RWPE2 (cell line): ENCODE results near the gene RBM10.

Experiments used
- ATAC-seq: fragments of 200-7000 bp; cut with Tn5 transposase; 3 replicates; pipeline ENCODE4 v1.9.1; 2021; ENCODE audit warnings: low read depth
- DNase-seq: peaks from one replicate; pipeline ENCODE4 v3.0.0-alpha.2; 2020; ENCODE audit warnings: low spot score
- H3K27ac ChIP-seq: fragments of 450-650 bp; 2 replicates; pipeline ENCODE4 v1.5.1; 2017; ENCODE audit warnings: mild to moderate bottlenecking; ENCODE audit not compliant: poor library complexity, severe bottlenecking
- H3K27me3 ChIP-seq: fragments of 250-450 bp; sonication (Bioruptor Pico); 2 replicates; pipeline ENCODE4 v1.5.1; 2021; ENCODE audit warnings: mild to moderate bottlenecking, moderate library complexity; ENCODE audit not compliant: insufficient read depth, poor library complexity, severe bottlenecking
- H3K36me3 ChIP-seq: fragments of 250-450 bp; sonication (Bioruptor Pico); 2 replicates; pipeline ENCODE4 v1.5.1; 2020; ENCODE audit warnings: low read depth, mild to moderate bottlenecking, moderate library complexity
- H3K4me1 ChIP-seq: fragments of 250-450 bp; sonication (Bioruptor Pico); 2 replicates; pipeline ENCODE4 v1.5.1; 2021; ENCODE audit warnings: mild to moderate bottlenecking, moderate library complexity; ENCODE audit not compliant: insufficient read depth, poor library complexity, severe bottlenecking
- H3K4me3 ChIP-seq: fragments of 250-450 bp; sonication (Bioruptor Pico); 2 replicates; pipeline ENCODE4 v1.5.1; 2021; ENCODE audit warnings: mild to moderate bottlenecking, moderate library complexity; ENCODE audit not compliant: severe bottlenecking
- H3K9me3 ChIP-seq: fragments of 250-450 bp; sonication (Bioruptor Pico); 2 replicates; pipeline ENCODE4 v1.5.1; 2021; ENCODE audit warnings: mild to moderate bottlenecking, moderate library complexity; ENCODE audit not compliant: severe bottlenecking
- TF ChIP-seq, protein P1 (sequence below): fragments of 450-650 bp; IDR thresholded peaks from one replicate; pipeline ENCODE4 v1.5.1; 2017; ENCODE audit warnings: mild to moderate bottlenecking, moderate library complexity; ENCODE audit not compliant: poor library complexity, severe bottlenecking

Gene RBM10

DNA sequence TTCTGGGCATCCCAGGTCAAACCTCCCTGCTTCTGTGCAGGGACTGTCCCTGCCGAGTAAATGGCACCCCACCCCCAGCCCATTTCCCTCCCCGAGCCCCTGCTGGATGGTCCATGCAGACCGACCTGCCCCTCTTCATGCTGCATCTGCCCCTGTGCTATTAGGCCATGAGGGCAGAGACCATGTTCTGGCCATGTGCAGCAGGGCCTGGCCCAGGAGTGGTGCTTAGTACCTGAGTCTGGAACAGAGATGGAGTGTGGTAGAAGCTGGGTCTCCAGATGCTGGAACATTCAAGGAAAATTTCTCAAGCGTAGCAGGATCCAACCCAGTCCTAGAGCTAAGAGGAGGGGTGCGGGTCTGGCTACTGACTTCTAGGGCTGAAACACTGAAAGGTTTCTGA is 33.3 kb downstream of the RBM10 start:
- DNase-seq (no peak), ATAC-seq (no peak)
- TF ChIP-seq, protein P1, sequence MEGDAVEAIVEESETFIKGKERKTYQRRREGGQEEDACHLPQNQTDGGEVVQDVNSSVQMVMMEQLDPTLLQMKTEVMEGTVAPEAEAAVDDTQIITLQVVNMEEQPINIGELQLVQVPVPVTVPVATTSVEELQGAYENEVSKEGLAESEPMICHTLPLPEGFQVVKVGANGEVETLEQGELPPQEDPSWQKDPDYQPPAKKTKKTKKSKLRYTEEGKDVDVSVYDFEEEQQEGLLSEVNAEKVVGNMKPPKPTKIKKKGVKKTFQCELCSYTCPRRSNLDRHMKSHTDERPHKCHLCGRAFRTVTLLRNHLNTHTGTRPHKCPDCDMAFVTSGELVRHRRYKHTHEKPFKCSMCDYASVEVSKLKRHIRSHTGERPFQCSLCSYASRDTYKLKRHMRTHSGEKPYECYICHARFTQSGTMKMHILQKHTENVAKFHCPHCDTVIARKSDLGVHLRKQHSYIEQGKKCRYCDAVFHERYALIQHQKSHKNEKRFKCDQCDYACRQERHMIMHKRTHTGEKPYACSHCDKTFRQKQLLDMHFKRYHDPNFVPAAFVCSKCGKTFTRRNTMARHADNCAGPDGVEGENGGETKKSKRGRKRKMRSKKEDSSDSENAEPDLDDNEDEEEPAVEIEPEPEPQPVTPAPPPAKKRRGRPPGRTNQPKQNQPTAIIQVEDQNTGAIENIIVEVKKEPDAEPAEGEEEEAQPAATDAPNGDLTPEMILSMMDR, result no peak
- Histone ChIP-seq H3K27ac (peak overlapping the region; percentile 26), H3K9me3 (no peaks in the 10 kb centered on the region), H3K4me3 (no peak overlapping the region), H3K4me1 (no peaks in the 10 kb centered on the region), H3K27me3 (no peaks in the 10 kb centered on the region), H3K36me3 (peaks cover 19% of the 10 kb centered on the region)

DNA sequence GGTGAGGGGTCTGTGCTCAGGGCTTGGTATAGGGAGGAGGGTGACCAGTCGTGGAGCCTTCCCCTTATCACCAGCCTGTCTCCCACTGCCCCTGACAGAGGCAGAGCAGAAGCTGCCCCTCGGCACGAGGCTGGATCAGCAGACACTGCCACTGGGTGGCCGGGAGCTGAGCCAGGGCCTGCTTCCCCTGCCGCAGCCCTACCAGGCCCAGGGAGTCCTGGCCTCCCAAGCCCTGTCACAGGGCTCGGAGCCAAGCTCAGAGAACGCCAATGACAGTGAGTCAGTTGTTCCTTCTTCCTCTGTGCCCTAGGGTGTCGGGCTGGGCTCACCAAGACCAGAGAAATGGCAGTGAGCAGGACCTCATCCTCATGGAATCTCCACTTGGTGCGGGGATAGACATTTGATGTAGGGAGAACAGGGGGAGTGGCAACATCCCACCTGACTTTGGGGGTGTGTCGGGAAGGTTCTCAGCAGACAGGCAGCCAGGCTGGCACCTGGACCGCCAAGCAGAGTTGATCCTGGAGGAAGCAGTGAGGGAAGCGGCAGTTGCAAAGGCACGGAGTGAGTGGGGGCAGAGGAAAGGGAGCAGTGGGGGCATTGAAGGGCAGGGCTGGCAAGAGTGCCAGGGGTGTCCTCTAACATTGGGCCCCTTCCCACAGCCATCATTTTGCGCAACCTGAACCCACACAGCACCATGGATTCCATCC is 34.4 kb downstream of the RBM10 start:
- Histone ChIP-seq H3K27ac (peak overlapping the region; percentile 26), H3K27me3 (no peaks in the 10 kb centered on the region), H3K36me3 (peaks cover 19% of the 10 kb centered on the region), H3K9me3 (no peaks in the 10 kb centered on the region), H3K4me1 (no peaks in the 10 kb centered on the region), H3K4me3 (no peak overlapping the region)
- TF ChIP-seq, protein P1, result no peak
- DNase-seq (no peak), ATAC-seq (peak; percentile 44; the same call in 2 of the 3 replicates)

DNA sequence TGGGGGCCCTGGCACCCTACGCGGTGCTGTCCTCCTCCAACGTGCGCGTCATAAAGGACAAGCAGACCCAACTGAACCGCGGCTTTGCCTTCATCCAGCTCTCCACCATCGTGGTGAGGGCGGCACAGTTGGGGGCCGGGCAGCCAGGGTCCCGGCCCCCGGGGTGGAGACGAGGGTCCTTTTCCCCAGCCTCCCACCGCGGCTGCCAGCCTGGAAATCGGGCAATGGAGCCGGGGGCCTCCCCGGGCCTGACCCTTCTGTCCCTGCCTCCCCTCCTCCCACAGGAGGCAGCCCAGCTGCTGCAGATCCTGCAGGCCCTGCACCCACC is 34.9 kb downstream of the RBM10 start:
- Histone ChIP-seq H3K27ac (no peak overlapping the region), H3K36me3 (peaks cover 19% of the 10 kb centered on the region), H3K4me3 (no peak overlapping the region), H3K27me3 (no peaks in the 10 kb centered on the region), H3K9me3 (no peaks in the 10 kb centered on the region), H3K4me1 (no peaks in the 10 kb centered on the region)
- ATAC-seq (no peak), DNase-seq (no peak)
- TF ChIP-seq, protein P1, result no peak

DNA sequence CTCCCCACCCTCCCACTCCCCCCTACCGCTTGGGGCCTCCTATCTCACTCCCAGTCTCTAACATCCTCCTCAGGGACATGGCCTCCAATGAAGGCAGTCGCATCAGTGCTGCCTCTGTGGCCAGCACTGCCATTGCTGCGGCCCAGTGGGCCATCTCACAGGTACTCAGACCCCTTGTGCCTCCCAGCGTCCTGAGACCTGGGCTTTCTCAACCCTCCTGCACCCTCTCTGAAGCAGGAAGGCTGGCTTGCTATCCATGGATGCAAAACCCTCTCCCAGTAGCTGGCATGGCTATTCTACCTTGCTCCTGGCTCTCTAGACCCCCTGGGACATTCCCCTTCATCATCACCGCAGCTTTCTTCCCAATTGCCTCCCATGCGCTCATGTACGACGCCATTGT is 35.3 kb downstream of the RBM10 start:
- H3K36me3 ChIP-seq, result peaks cover 19% of the 10 kb centered on the region
- TF ChIP-seq, protein P1, result no peak
- DNase-seq (no peak), ATAC-seq (no peak)
- no peak overlapping the region for H3K4me3 ChIP-seq
- H3K27ac ChIP-seq, result no peak overlapping the region
- no peaks in the 10 kb centered on the region for H3K9me3 ChIP-seq
- no peaks in the 10 kb centered on the region for H3K4me1 ChIP-seq
- no peaks in the 10 kb centered on the region for H3K27me3 ChIP-seq

DNA sequence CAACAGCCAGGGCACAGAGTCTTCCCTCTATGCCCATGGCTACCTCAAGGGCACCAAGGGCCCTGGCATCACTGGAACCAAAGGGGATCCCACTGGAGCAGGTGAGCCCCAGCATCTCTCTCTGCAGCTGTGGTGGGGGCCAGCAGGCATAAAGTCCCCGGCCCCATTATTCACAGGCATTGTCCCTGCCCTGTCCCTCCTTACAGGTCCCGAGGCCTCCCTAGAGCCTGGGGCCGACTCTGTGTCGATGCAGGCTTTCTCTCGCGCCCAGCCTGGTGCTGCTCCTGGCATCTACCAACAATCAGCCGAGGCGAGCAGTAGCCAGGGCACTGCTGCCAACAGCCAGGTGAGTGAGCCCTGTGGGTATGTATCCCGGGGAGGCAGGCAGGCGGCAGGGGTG is 36.3 kb downstream of the RBM10 start:
- Histone ChIP-seq H3K9me3 (no peaks in the 10 kb centered on the region), H3K27ac (no peak overlapping the region), H3K4me3 (no peak overlapping the region), H3K4me1 (no peaks in the 10 kb centered on the region), H3K36me3 (peaks cover 19% of the 10 kb centered on the region), H3K27me3 (no peaks in the 10 kb centered on the region)
- TF ChIP-seq, protein P1, result no peak
- no peak for DNase-seq
- no peak for ATAC-seq
